EH (cell line): ENCODE results near the gene TAF11.
"Not testable (repeated sequence)": the region's sequence is repeated elsewhere in the genome, so short reads cannot be mapped to it uniquely, and the experiment has no call there.

ENCODE experiments used
- DNase-seq: peaks from one replicate; pipeline ENCODE4 v3.0.0-alpha.2; 2015; ENCODE audit warnings: low read depth

The TAF11 gene, protein sequence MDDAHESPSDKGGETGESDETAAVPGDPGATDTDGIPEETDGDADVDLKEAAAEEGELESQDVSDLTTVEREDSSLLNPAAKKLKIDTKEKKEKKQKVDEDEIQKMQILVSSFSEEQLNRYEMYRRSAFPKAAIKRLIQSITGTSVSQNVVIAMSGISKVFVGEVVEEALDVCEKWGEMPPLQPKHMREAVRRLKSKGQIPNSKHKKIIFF

DNA sequence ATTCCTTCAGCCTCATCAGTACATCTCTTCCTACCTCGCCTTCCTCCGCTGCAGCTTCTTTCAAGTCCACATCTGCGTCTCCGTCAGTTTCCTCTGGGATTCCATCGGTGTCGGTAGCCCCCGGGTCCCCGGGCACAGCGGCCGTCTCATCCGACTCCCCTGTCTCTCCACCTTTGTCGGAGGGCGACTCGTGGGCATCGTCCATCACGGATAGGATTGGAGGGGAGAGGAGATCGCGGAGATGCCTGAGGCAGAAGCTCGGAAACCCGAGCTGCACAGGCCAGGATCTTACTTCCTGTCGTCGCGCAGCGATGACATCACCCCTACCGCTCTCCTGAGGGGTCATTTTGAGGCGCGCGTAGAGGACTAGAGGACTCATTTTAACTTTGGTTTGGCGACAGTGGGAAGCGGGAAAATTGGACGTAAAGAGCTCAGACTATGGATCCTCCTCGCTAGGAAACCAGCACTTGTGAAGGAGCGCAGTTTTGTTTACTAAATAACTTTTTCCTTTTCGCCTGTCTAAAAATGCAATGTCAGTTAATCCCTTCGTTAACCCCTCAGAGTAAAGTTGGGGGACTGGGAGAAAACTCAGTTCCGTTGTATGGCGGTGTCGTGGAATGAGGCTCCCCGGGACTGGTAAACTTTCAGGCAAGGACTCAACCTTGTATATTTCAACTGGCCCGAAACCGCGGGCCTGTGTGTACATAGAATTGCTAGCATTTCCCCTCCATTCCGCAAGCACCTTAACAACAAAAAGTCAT is at the start of gene TAF11:
Gene TAF11 (minus strand): TSS at position 290 of the 761 bp plus-strand sequence. CDS start 85 bp downstream, at position 205.
- peak; percentile 95 for DNase-seq

DNA sequence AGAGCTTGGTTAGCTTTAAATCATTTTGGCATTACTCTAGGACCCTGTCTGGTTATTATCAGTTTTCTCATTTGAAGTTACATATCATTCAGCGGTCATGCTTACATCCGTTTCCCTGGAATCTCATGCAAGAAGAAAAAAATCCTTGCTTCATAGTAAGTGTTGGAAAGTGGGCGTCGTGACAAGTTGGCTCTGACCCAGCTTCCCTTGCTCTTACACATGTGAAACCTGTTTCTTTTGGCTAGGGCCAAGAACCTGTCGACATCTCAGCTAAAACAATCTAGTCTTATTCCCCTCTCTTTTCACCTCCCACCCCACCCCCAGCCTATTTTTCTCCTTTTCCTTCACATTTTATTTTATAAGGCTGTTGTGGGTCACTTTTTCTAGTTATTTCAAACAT is 46.7 kb upstream of the TAF11 start:
- peak; percentile 11 for DNase-seq

DNA sequence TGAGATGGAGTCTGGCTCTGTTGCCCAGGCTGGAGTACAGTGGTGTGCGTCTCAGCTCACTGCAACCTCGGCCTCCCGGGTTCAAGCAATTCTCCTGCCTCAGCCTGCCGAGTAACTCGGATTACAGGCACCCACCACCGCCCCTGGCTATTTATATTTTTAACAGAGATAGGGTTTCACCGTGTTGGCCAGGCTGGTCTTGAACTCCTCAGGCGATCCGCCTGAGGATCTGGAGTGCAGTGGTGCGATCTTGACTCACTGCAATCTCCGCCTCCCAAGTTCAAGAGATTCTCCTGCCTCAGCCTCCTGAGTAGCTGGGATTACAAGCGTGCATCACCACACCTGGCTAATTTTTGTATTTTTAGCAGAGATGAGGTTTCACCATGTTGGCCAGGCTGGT is 44.4 kb upstream of the TAF11 start:
- DNase-seq, result not testable (repeated sequence)

DNA sequence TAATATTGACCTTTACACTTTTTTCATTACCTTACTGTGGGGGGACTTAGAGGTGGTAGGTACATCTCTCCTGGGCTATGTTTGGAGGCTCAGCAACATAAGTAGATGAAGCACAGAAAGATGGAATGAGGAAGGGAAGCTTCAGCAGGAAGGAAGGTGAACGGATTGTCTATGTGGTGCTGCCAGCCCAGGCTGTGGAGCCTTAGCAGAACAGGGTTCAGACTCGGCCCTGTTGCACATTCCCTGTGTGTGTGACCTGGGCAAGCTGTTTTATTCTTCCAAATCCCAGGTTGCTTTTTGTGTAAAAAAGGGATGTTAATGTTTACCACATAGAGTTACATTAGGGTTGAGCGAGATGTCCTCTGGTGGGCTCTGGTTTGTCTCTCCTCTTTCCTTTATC is 42.4 kb upstream of the TAF11 start:
- DNase-seq, result no peak

DNA sequence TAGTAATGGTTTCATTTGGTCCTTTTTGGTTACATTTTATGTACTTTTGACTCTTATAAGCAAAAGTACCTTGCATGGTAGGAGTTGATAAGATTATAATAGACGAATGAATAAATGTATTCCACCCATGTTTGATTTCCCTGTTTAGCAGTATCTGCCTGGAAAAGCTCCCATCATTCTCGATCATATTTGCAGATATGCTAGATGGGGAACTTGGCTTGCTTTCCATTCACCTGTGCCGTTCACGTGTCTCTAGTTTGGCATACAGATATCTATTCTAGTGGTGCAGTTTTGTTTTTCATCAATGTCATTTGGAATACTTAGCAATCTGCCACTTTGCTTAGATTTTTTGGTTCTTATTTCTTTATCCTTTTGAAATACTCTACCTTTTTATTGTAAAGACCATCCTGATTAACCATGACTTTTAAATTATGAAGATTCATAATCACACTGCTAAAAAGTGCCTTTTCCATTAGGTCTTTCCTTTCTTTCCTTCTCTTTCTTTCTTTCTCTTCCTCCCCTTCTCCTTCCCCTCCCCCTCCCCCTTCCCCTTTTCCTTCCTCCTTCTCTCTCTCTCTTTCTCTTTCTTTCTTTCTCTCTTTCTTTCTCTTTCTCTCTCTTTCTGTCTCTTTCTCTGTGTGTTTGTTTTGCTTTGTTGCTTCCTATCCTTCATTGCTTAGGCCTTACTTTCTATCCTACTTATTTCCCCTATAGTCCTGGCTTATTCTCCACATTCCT is 41.6 kb upstream of the TAF11 start:
- no peak for DNase-seq

DNA sequence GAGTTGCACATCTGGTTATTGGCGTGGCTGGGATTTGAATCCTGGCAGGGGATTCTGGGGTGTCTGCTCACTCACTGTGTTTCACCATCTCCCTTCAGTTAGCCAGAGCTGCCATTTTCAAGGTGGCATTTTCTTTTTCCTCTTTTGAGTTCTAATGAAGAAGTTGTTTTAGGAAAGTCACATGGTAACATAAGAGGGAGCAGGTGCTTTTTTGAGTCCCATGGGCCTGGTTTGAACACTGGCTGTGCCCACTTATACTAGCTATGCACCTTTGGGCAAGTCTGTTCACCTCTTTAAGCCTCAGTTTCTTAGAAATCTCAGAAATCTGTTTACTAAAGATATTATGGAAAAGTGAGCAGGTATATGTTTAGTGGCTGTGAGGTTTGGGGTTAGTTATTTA is 40.9 kb upstream of the TAF11 start:
- no peak for DNase-seq

DNA sequence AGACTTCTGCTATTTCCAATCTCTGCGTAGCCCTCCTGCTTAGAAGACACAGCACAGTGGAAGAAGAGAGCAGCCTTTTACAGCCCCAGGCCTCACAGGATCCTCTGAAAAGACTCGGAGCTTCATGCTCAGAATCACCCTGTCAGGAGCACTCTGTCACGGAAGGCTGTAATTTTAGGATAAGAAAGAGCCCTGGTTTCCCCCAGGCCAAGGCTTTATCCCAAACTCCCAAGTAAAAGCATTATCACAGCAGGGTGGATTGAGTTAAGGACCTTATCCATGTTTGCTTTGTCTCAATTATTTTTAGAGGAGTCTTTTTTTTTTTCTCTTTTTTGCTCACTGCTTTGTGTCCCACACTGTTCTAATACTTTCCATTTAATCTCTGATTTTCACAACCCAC is 40.4 kb upstream of the TAF11 start:
- no peak for DNase-seq

DNA sequence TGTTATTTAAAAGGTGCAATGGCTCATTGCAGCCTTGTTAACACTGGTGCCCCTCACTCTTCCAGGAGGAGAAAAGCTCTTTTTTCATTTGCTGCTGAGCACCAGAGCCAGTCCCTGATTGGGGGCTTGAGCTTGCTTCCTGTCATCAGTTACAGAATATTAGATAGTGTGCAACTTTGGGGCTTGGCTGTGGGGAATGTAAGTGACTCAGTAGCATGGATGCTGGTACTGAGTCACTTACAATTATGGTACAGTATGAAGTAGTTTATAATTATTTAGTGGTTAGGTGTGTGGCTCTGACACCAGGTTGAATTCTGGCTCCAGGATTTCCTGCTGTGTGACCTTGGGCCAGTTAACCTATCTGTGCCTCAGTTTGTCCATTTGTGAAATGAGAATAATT is 38.8 kb upstream of the TAF11 start:
- peak; percentile 74 for DNase-seq

DNA sequence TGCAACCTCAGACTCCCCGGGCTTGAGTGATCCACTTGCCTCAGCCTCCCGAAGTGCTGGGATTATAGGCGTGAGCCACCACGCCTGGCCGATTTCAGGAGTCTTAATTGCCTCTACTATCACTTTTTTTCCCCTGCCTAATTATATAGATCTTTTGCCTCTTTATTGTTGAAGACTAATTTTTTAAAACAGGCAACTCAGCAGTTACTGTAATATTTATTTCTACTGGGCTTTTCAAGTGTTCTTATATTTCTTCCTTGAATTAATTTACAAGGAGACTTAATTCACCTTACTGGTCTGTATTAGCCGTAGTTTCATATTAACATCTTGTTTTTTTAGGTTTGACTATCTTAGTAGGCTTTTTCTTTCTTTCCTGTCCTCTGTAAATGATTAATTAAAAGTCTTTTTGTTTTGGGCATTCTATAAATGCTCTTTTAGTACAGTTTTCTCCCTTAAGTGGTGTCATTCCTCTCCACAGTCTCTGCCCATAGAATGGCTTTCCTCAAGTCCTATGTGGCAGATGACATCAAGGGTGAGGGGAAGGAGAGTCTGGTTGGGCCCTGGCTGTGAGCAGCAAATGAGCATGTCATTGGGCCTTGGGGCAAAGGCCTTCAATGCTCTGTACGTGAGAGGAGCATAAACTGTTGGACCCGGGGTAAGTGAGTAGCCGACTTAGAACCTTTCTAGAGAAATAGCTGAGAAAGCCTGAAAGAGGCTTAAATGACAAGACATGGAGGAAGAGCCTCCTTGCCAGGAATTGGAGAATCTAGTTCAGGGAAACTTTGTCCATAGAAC is 37.2 kb upstream of the TAF11 start:
- DNase-seq, result no peak

DNA sequence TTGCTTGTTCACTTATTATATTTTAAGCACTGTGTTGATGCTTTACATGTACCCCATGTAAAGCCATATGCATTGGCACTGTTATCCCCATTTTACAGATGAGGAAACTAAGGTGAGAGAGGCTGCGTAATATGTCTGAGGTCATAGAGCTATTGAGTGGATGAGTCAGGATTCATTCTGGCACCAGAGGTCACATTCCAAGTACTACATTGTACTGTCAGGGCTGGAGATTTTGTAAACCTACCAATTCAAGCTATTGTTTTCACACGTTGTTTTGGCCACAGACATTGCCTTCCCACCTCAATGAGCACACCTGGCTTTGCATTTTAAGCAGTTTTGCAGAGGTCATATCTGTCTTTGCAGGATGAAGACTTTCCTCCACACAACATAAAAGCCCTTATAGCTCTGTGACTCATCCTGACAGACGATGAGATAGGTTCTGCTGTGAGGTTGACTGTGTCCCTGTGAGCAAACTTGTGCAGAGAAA is 34.4 kb upstream of the TAF11 start:
- DNase-seq, result peak; percentile 68

DNA sequence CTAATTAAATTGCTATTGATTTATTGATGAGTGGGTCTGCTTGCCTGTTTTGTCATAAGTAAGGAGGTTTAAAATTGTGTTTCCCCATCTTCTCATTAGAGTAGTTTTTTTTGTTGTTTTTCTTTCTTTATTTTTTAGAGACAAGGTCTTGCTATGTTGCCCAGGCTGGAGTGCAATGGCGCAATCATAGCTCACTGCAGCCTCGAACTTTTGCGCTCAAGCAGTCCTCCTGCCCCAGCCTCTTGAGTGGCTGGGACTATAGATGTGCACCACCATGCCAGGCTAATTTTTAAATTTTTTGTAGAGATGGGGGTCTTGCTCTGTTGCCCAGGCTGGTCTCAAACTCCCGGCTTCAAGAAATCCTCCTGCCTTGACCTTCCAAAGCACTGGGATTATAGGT is 32.3 kb upstream of the TAF11 start:
- DNase-seq, result no peak

DNA sequence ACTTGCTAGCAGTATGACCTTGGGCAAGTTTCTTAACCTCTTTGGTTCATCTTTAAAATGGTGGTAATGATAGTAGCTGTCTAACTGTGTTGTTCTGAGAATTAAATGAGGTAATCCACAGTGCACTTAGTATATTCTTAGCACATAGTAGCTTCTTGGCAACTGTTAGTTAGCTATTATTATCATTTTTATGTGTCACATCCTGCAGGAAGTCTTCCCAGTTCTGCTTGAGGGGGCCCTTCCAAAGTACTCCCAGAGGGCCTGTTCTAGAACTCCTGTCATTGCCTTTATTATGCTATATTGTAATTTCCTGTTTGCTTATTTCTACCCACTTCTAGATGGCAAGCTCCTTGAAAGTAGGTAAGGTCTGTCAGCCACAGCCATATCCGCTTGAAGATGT is 31.8 kb upstream of the TAF11 start:
- peak; percentile 72 for DNase-seq

DNA sequence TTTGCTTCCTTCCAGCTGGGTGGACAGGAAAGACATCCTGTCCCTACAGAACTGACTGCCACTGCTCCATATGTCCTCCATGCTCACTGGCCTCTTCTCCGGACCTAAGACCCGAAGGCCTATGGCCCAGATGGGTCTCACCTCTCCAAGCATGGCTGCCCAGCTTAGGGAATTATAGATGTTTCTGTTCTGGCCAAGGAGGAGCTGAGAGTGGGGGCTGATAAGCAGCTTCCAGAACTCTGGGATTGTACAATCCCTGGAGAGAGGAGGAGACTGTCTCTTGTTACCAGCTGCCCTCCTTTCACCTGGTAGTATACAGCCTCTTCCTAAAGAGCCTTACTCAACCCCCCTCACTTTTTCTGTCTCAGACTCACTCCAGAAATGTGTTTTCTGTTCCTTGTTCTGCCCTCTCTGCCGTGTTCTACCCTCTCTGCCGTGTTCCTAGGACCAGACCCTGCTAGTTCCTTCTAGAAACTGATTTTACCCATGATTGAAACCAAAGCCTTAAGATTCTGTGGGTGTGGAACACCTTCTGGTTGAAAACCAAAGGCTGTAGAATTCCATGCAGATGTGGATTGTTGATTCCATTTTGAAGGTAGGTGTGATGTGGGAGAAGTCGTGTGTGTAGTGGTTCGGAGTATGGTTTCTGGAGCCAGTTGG is 29.9 kb upstream of the TAF11 start:
- no peak for DNase-seq

DNA sequence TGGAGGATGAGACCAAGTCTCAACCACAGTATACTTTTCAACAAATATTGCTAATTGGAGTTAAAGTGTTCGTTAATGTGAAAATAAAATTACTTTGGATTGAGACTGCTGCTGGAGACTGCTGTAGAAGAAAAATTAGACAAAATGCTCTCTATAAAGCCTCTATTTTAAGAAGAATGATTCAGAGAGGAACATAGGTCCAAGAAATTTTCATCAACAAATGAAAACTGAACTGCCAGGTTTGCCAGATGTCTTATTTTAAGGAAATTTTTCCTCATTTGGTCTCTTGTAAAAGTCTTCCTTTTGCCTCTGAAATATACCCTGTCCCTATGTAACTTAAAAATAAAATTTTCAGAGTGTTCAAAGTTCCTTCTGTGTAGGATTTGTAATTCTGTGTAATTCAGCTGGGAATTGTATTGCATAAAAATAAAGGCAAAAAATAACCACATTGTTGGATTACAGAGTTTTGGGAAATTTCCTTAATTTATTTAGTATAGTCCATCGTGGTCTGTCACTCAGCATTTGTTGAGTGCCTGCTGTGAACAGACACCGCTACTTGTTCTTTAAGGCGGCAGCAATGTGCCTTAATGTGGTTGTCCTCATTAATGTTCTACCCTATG is 28.6 kb upstream of the TAF11 start:
- no peak for DNase-seq

DNA sequence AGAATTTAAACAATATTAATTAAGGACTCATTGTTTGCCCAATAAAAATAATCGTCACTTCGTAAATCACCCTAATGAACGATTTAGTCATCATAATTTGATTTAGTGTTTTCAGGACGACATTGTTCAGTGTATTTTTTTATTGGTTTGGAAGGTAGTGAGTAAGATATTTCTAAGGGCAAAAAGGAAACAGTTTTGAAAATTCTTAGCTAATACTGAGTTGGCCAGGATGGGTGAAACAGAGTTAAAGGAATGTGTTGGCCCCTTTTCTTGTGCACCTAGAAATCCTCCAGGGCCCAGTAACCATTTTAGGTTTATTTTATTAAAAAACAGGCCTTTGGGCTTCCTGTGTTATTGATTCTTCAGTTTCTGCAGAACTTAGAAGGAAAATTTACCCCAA is 26.5 kb upstream of the TAF11 start:
- peak; percentile 20 for DNase-seq

DNA sequence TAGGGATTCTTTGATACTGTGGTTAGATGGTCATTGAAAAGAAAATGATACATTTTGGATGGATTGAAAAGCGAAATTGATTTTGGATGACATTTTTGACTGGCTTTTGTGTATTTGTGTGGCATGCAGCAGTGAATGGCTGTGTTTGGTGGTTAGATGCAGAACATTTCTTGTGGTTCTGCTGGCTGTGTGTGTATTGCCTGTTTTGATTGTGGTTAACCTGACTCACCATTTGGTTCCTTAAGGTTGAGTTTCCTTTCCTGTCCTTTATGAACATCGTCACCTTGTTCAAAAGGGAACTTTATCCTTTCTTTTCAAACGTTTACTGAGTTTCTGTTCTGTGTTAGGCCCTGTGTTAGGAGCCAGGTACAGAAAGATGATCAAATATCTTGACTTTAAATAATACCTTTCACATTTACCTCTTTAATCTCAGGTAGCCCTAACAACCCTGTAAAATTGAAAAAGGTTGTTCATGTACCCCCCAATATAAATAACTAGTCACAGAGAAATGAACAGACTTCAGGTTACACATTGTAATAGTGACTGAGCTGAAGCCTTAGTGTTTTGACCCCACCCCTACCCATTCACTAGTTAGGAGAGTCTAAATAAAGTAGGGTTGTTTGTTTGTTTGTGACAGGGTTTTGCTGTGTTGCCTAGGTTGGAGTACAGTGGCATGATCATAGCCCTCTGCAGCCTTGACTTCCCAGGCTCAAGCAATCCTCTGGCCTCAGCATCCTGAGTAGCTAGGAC is 25.0 kb upstream of the TAF11 start:
- DNase-seq, result peak; percentile 73

DNA sequence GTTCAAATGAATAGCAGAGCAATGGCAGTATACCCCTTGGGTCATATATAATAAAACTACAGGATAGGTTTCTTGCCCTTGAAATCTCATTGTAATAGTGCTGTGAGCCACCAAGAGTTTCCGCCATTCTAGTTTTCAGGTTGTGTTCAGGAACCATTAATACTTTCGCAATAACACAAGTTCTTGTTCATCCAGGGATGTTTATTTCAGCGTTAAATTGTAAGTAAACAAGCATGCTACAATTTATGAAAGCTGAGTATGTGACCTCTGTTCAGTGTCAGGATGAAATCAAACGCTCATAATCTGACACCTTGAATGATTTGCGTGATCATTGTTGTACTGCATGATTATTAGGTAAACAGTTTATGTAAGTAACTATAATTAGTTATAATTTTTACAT is 24.0 kb upstream of the TAF11 start:
- DNase-seq, result no peak

DNA sequence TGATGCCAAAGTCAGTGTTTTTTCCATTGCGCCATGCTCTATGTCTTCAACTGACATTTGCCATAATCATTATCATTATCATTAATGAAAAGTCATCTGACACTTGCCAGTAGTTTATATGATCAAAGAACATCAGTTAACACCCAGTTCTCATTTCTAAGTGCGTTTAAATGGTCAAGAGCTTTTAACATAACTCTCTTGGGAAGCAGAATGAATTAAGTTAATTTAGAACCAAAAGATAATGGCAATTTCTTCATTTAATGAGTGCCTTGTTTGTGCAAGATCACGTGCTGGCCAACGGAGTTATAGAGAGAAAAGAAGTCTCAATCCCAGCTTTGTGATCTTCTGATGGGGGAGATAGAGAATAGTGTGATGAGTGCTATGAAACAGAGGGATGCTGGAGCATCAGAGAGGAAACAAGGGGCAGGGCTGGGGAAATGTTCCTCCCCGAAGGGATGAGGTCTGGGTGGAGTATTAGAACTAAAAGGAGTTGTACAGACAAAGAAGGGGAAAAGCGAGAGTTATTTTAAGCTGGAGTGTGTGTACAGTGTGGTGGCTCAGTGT is 21.6 kb upstream of the TAF11 start:
- DNase-seq, result no peak

DNA sequence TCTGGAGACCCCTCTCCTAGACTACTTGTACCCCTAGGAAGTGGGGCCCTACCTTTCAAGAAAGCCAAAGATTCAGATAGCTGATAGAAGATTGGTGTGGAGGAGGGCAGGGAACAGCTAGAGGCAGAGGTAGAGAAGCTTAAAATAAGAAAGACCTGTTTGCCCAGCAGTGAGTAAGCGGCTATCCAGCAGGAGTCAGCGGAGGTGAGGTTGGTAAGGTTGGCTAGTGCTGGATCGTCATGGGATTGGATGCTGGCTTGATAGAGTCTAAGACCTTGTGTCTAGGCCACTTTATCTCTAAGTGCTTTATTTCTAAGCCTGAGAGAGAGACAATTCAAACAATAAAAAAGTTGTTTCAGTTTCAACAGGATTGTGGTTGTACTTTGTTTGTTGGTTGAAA is 20.4 kb upstream of the TAF11 start:
- no peak for DNase-seq

DNA sequence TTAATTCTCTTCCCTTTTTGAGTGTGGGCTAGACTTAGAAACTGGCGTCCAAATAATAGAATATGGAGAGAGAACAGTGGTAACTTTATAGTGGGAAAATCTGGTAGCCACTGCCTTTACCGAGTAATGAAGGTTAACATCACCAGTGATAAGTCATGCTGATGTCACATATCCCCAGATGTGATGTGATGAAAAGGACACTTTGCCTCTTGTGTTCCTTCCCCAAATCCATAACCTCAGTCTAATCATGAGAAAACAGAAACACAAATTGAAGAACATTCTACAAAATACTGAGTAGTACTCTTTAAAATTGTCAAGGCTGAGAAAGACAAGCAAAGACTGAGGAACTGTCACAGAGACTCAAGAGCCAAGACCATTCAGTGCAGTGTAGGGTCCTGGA is 19.0 kb upstream of the TAF11 start:
- DNase-seq, result no peak
